ENCODE results near the gene PTPN4.

PTPN4 gene

GRCh38 chr2:120001471-120001870 is 241.7 kb downstream of the PTPN4 start:
- H3K4me1 ChIP-seq (ENCODE audit: insufficient read depth, insufficient read length) = no peaks in the 10 kb centered on the region
- H3K4me3 ChIP-seq (ENCODE audit: insufficient read length, low read depth) = no peak overlapping the region
- no peaks in the 10 kb centered on the region for H3K36me3 ChIP-seq (ENCODE audit: insufficient read depth, insufficient read length, low read length)
- no peaks in the 10 kb centered on the region for H3K27me3 ChIP-seq (ENCODE audit: insufficient read depth, insufficient read length)
- H3K9me3 ChIP-seq (ENCODE audit: insufficient read depth, low read length) = no peaks in the 10 kb centered on the region
- TF ChIP-seq YY1 (IDR thresholded peaks at IDR 0.05; ENCODE audit: insufficient read depth, insufficient read length) (no peak), SUZ12 (IDR thresholded peaks at IDR 0.05; ENCODE audit: extremely low read depth, insufficient read depth, insufficient read length) (no peak), ZNF274 (IDR thresholded peaks at IDR 0.05; ENCODE audit: low read depth, low read length) (no peak)
- DNase-seq (ENCODE audit: low read depth, low spot score) = no peak
- H3K9ac ChIP-seq (ENCODE audit: insufficient read length, low read depth) = no peak overlapping the region

- Histone ChIP-seq H3K9ac (ENCODE audit: insufficient read length, low read depth) (no peak overlapping the region), H3K27me3 (ENCODE audit: insufficient read depth, insufficient read length) (no peaks in the 10 kb centered on the region), H3K9me3 (ENCODE audit: insufficient read depth, low read length) (no peaks in the 10 kb centered on the region), H3K36me3 (ENCODE audit: insufficient read depth, insufficient read length, low read length) (no peaks in the 10 kb centered on the region), H3K4me1 (ENCODE audit: insufficient read depth, insufficient read length) (no peaks in the 10 kb centered on the region), H3K4me3 (ENCODE audit: insufficient read length, low read depth) (no peak overlapping the region)
- DNase-seq (ENCODE audit: low read depth, low spot score) = no peak
- TF ChIP-seq YY1 (IDR thresholded peaks at IDR 0.05; ENCODE audit: insufficient read depth, insufficient read length) = no peak
- no peak for TF ChIP-seq ZNF274 (IDR thresholded peaks at IDR 0.05; ENCODE audit: low read depth, low read length)
- no peak for TF ChIP-seq SUZ12 (IDR thresholded peaks at IDR 0.05; ENCODE audit: extremely low read depth, insufficient read depth, insufficient read length)
These were observed 244.5 kb downstream of the PTPN4 start for GRCh38 chr2:120004254-120004653.

GRCh38 chr2:120005834-120006521 is 246.3 kb downstream of the PTPN4 start:
- DNase-seq (ENCODE audit: low read depth, low spot score) = no peak
- H3K36me3 ChIP-seq (ENCODE audit: insufficient read depth, insufficient read length, low read length) = no peaks in the 10 kb centered on the region
- no peaks in the 10 kb centered on the region for H3K4me1 ChIP-seq (ENCODE audit: insufficient read depth, insufficient read length)
- H3K27me3 ChIP-seq (ENCODE audit: insufficient read depth, insufficient read length) = peaks cover 2% of the 10 kb centered on the region
- no peak overlapping the region for H3K9ac ChIP-seq (ENCODE audit: insufficient read length, low read depth)
- H3K9me3 ChIP-seq (ENCODE audit: insufficient read depth, low read length) = no peaks in the 10 kb centered on the region
- TF ChIP-seq ZNF274 (IDR thresholded peaks at IDR 0.05; ENCODE audit: low read depth, low read length) (no peak), YY1 (IDR thresholded peaks at IDR 0.05; ENCODE audit: insufficient read depth, insufficient read length) (no peak), SUZ12 (IDR thresholded peaks at IDR 0.05; ENCODE audit: extremely low read depth, insufficient read depth, insufficient read length) (no peak)
- H3K4me3 ChIP-seq (ENCODE audit: insufficient read length, low read depth) = no peak overlapping the region

- Histone ChIP-seq H3K4me1 (ENCODE audit: insufficient read depth, insufficient read length) (no peaks in the 10 kb centered on the region), H3K4me3 (ENCODE audit: insufficient read length, low read depth) (no peak overlapping the region)
- TF ChIP-seq YY1 (IDR thresholded peaks at IDR 0.05; ENCODE audit: insufficient read depth, insufficient read length) (no peak), SUZ12 (IDR thresholded peaks at IDR 0.05; ENCODE audit: extremely low read depth, insufficient read depth, insufficient read length) (no peak), ZNF274 (IDR thresholded peaks at IDR 0.05; ENCODE audit: low read depth, low read length) (no peak)
These were observed 248.1 kb downstream of the PTPN4 start for GRCh38 chr2:120007851-120008250.

GRCh38 chr2:120012363-120012762 is 252.6 kb downstream of the PTPN4 start:
- Histone ChIP-seq H3K9me3 (ENCODE audit: insufficient read depth, low read length) (no peaks in the 10 kb centered on the region), H3K9ac (ENCODE audit: insufficient read length, low read depth) (peak overlapping the region; percentile 16), H3K4me1 (ENCODE audit: insufficient read depth, insufficient read length) (no peaks in the 10 kb centered on the region), H3K36me3 (ENCODE audit: insufficient read depth, insufficient read length, low read length) (no peaks in the 10 kb centered on the region), H3K4me3 (ENCODE audit: insufficient read length, low read depth) (peak overlapping the region; percentile 55), H3K27me3 (ENCODE audit: insufficient read depth, insufficient read length) (peaks cover 18% of the 10 kb centered on the region)
- no peak for DNase-seq (ENCODE audit: low read depth, low spot score)
- TF ChIP-seq YY1 (IDR thresholded peaks at IDR 0.05; ENCODE audit: insufficient read depth, insufficient read length) (no peak), ZNF274 (IDR thresholded peaks at IDR 0.05; ENCODE audit: low read depth, low read length) (no peak), SUZ12 (IDR thresholded peaks at IDR 0.05; ENCODE audit: extremely low read depth, insufficient read depth, insufficient read length) (no peak)

More at GRCh38 chr2:120007851-120008250, 248.1 kb downstream of the PTPN4 start:
- H3K9me3 ChIP-seq (ENCODE audit: insufficient read depth, low read length) = no peaks in the 10 kb centered on the region
- no peak overlapping the region for H3K9ac ChIP-seq (ENCODE audit: insufficient read length, low read depth)
- H3K27me3 ChIP-seq (ENCODE audit: insufficient read depth, insufficient read length) = peaks cover 14% of the 10 kb centered on the region
- no peak for DNase-seq (ENCODE audit: low read depth, low spot score)
- H3K36me3 ChIP-seq (ENCODE audit: insufficient read depth, insufficient read length, low read length) = no peaks in the 10 kb centered on the region

GRCh38 chr2:120012771-120013596 is 253.3 kb downstream of the PTPN4 start, which contains the start of gene EPB41L5:
Gene EPB41L5, plus strand, starts transcription at chr2:120013077. Its CDS starts 6,008 bp downstream, at chr2:120019085.
- H3K9me3 ChIP-seq (ENCODE audit: insufficient read depth, low read length) = no peaks in the 10 kb centered on the region
- H3K27me3 ChIP-seq (ENCODE audit: insufficient read depth, insufficient read length) = peaks cover 18% of the 10 kb centered on the region
- no peaks in the 10 kb centered on the region for H3K36me3 ChIP-seq (ENCODE audit: insufficient read depth, insufficient read length, low read length)
- TF ChIP-seq ZNF274 (IDR thresholded peaks at IDR 0.05; ENCODE audit: low read depth, low read length) = no peak
- TF ChIP-seq SUZ12 (IDR thresholded peaks at IDR 0.05; ENCODE audit: extremely low read depth, insufficient read depth, insufficient read length) = no peak
- TF ChIP-seq YY1 (IDR thresholded peaks at IDR 0.05; ENCODE audit: insufficient read depth, insufficient read length) = no peak
- H3K9ac ChIP-seq (ENCODE audit: insufficient read length, low read depth) = peak within 1 kb of the TSS; percentile 92
- no peaks in the 10 kb centered on the region for H3K4me1 ChIP-seq (ENCODE audit: insufficient read depth, insufficient read length)
- DNase-seq (ENCODE audit: low read depth, low spot score) = peak; percentile 95
- peak within 1 kb of the TSS; percentile 55 for H3K4me3 ChIP-seq (ENCODE audit: insufficient read length, low read depth)

Data from NT2/D1 (cell line).